GM04504 (cell line): ENCODE measurements around the gene SC5D.

ENCODE experiments used
- DNase-seq: peaks from one replicate; pipeline ENCODE4 v3.0.0-alpha.2; 2012; ENCODE audit warnings: low read depth

The SC5D gene

GRCh38 chr11:121293288-121293594 lies 670 bp downstream of the SC5D start:
- no peak for DNase-seq

GRCh38 chr11:121295246-121296029 lies 2.9 kb downstream of the SC5D start:
- no peak for DNase-seq

GRCh38 chr11:121297872-121298271 lies 5.3 kb downstream of the SC5D start:
- DNase-seq, result no peak

GRCh38 chr11:121298774-121299173 lies 6.2 kb downstream of the SC5D start:
- no peak for DNase-seq

GRCh38 chr11:121299417-121299816 lies 6.8 kb downstream of the SC5D start:
- DNase-seq, result no peak

- DNase-seq, result no peak
Observed at GRCh38 chr11:121300313-121300971, 7.9 kb downstream of the SC5D start.

GRCh38 chr11:121300972-121301699 lies 8.6 kb downstream of the SC5D start:
- DNase-seq, result no peak

- no peak for DNase-seq
Observed at GRCh38 chr11:121304759-121305158, 12.2 kb downstream of the SC5D start.

- DNase-seq, result no peak
Observed at GRCh38 chr11:121308816-121309215, 16.2 kb downstream of the SC5D start.

GRCh38 chr11:121309688-121310087 lies 17.1 kb downstream of the SC5D start:
- no peak for DNase-seq

GRCh38 chr11:121310908-121311307 lies 18.3 kb downstream of the SC5D start:
- no peak for DNase-seq

GRCh38 chr11:121311373-121311772 lies 18.8 kb downstream of the SC5D start:
- no peak for DNase-seq

- no peak for DNase-seq
Observed at GRCh38 chr11:121312483-121312882, 19.9 kb downstream of the SC5D start.

- DNase-seq, result peak; percentile 15
Observed at GRCh38 chr11:121318848-121319834, 26.6 kb downstream of the SC5D start.

GRCh38 chr11:121321614-121322243 lies 29.2 kb downstream of the SC5D start:
- DNase-seq, result peak; percentile 5

- no peak for DNase-seq
Observed at GRCh38 chr11:121323046-121323607, 30.6 kb downstream of the SC5D start.

GRCh38 chr11:121326230-121326629 lies 33.7 kb downstream of the SC5D start:
- no peak for DNase-seq

- DNase-seq, result no peak
Observed at GRCh38 chr11:121327553-121327952, 35.0 kb downstream of the SC5D start.

- DNase-seq, result no peak
Observed at GRCh38 chr11:121328176-121328966, 35.8 kb downstream of the SC5D start.

- no peak for DNase-seq
Observed at GRCh38 chr11:121328967-121329679, 36.6 kb downstream of the SC5D start.
